GM19238 (cell line): ENCODE data around the gene OR11H6.
"Not testable (repeated sequence)": the region's sequence is repeated elsewhere in the genome, so short reads cannot be mapped to it uniquely, and the experiment has no call there.

Source experiments
- DNase-seq: peaks from one replicate; pipeline ENCODE4 v3.0.0; 2011; ENCODE audit warnings: low spot score; ENCODE audit not compliant: insufficient read length

Gene OR11H6, protein sequence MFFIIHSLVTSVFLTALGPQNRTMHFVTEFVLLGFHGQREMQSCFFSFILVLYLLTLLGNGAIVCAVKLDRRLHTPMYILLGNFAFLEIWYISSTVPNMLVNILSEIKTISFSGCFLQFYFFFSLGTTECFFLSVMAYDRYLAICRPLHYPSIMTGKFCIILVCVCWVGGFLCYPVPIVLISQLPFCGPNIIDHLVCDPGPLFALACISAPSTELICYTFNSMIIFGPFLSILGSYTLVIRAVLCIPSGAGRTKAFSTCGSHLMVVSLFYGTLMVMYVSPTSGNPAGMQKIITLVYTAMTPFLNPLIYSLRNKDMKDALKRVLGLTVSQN

DNA sequence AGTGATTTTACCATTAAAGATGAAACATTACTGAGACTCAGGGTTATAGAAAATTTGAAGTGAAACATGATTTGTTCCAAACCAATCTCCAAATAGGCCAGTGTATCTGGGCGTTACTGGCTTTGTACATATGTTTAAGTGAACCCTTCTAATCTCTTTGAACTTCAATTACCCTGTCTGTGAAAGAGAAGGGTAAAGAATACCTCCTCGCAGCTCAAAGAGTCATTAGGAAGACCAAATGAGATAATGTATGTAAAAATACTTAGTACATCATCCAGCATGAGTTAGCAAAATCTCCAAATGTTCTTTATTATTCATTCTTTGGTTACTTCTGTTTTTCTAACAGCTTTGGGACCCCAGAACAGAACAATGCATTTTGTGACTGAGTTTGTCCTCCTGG, at the start of gene OR11H6:
Gene OR11H6, plus strand, starts transcription at position 301 of the 400 bp plus-strand sequence. Its CDS starts 0 bp downstream, at position 301.
- DNase-seq: no peak

DNA sequence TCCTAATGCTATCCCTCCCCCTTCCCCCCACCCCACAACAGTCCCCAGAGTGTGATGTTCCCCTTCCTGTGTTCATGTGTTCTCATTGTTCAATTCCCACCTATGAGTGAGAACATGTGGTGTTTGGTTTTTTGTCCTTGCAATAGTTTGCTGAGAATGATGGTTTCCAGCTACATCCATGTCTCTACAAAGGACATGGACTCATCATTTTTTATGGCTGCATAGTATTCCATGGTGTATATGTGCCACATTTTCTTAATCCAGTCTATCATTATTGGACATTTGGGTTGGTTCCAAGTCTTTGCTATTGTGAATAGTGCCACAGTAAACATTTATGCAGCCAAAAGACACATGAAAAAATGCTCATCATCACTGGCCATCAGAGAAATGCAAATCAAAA, 49.3 kb upstream of the OR11H6 start:
- DNase-seq: not testable (repeated sequence)

DNA sequence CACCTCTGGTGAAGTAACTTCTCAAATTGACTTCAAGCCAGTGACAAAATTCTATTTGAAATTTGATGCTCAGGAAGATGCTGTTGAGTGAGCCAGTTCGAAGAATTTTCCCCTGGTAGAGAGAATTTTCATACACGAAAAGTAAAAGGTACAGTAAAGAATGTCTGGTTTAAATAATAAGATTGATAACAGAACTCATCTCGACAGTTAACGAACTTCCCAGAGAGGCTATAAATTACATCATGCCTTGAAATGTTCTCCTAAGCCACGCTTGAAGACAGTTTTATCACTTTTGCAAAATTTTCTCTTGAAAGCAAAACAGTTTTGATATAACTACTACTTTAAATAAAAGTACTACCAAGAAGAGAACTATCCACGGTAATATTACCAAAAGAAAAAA, 47.2 kb upstream of the OR11H6 start:
- DNase-seq: no peak

DNA sequence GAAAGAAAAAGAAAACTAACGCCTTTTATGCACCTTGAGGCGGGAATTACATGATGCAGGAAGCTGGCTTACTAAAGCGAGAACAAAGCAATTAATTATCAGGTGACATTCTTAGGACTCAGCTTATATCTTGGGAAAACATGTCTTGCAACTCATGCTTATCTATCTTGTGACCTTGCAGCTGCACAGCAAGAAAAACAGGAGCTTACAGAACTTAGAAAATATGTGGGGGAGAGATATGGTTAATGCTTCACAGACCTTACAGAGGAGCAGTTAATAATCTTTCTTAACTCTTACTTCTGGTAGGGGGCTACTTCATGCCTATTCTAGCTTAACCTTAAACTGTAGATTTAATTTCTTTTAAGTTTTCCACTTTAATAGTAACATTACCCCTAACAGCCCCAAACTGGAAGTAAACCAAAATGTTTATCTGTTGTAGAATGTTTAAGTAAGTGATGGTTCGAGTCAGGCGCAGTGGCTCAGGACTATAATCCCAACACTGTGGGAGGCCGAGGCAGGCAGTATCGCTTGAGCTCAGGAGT, 46.0 kb upstream of the OR11H6 start:
- DNase-seq: no peak

DNA sequence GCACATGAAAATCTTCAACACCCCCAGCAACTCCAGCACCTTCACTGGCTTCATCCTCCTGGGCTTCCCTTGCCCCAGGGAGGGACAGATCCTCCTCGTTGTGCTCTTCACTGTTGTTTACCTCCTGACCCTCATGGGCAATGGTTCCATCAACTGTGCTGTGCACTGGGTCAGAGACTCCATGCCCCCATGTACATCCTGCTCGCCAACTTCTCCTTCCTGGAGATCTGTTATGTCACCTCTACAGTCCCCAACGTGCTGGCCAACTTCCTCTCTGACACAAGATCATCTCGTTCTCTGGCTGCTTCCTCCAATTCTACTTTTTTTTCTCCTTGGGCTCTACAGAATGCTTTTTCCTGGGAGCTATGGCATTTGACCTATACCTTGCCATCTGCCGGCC, 44.3 kb upstream of the OR11H6 start:
- DNase-seq: no peak

DNA sequence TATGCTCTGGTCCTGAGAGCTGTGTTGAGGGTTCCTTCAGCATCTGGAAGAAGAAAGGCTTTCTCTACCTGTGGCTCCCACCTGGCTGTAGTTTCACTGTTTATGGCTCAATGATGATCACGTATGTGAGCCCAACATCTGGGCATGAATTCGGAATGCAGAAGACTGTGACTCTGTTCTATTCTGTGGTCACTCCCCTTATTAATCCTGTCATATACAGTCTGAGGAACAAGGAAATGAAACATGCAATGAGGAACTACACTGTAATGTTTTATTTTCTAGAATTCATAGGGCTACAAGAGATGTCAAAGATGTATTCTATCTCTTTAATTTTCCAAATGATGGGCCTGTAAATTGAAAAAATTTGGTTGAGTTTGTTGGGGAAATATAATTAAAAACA, 43.6 kb upstream of the OR11H6 start:
- DNase-seq: no peak

DNA sequence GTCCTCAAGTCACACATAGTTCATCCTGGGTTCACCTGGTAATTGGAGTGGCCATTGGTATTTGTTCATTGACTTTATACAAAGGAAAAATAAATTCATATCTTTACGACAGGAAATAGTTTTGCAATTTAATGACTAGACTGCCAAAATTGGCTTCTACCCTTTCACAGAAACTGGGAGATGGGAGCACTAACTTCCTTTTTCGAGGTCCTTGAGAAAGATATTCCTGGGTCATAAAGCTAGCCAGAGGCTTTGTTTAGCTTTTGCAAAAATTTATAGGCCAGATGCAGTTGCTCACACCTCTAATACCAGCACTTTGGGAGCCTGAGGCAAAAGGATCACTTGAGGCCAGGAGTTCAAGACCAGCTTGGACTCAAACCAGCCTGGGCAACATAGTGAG, 43.0 kb upstream of the OR11H6 start:
- DNase-seq: no peak

DNA sequence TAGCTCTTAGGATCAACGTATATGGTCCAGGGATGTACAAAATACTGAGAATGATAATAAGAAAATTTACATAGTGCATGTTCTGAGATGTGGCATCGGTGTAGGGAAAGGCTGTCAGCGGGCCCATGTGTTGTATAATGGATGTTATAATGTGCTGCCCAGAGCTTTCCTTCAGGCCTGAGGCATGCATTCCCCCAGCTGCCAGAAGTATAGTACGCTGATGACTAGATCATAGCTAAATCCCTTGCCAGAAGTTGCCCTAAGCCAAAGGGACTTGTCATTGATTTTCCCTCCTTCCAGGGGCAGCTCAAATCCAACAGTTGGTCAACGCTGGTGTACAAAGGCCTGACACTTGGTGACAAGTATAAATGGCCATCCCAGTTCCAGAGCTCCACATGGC, 39.3 kb upstream of the OR11H6 start:
- no peak for DNase-seq

DNA sequence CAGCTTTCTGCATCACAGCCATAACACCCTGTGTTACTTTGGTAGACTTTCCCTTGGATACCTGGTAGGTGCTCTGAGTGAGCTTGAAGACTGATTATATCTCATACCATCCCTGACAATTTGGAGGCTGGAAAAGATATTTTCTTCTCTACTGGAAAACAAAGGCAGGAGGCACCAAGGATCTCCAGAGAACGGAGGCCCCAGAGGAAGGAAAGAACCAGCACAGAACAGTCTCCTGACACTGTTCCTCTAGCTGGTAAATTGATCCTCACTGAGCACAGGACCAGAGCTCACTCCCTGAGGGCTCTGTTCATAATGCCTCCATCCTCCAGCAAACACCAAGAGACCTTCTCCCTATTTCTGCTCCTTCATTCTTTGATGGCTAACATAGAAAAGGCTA, 32.9 kb upstream of the OR11H6 start, which contains the start of gene OR11G2:
Gene OR11G2, plus strand, starts transcription at position 301 of the 400 bp plus-strand sequence. CDS start 6,542 bp downstream, outside the sequence.
- no peak for DNase-seq

DNA sequence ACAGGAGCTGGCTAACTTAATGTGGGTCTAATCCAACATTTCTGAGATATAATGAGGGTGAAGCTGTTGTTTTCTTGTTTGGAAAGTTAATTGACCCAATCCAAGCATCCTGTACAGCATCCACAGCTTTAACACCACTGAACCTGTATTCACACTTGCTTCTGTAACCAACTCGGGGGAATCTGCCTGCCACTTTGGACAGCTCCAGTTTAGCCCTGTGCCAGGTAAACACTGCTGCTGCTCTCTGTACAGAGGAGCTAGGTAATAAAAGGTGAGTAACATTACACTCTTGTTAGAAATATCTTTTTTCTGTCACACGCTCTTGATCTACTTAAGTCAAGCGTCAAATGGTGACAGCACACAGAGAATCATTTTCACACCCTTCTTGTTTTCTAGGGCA, 32.1 kb upstream of the OR11H6 start:
- DNase-seq: no peak

DNA sequence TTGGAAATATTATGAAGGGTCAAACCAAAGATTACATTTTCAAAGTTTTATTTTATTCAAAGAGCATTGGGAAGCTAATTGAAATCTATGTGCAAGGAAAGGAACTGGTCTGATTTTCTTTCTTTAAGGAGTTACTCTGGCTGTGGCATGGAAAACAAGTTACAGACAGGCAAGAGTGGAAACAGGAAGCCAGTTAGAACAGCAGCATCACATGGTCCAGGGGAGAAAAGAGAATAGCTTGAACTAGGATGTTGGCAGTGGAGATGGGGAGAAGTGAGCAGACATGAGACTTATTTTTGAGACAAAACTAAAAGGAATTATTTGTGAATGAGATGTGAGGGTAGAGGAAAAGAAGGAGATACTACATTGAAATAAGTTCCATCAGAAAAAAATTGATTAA, 29.4 kb upstream of the OR11H6 start:
- DNase-seq: no peak

DNA sequence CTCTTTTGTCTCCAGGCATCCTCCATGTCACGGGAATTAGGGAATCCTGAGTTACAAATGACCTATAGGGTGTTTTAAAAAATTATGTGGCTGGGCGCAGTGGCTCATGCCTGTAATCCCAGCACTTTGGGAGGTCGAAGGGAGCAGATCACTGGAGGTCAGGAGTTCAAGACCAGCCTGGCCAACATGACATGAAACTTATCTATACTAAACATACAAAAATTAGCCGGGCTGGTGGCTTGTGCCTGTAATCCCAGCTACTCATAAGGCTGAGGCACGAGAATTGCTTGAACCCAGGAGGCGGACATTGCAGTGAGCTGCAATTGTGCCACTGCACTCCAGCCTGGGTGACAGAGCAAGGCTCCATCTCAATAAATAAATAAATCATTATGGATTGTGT, 28.3 kb upstream of the OR11H6 start:
- not testable (repeated sequence) for DNase-seq

DNA sequence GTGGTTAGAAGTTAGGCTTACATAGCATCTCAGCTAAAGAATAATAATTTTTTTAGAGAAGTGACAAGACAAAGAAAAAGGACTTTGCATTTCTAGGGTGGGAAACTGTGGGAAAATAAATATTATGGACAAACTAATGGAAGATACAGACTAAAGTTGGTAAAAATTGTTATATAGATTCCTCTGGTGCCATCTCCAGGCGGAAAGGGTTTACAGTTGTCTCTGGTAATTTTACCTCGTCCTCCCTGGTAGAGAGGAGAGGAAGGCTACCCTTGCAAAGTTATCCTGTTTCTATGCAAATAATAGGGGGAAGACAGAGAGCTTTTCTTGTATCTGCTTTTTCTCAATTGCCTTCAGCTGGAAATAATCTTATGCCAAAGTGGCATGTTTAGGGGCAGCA, 27.6 kb upstream of the OR11H6 start:
- DNase-seq: no peak

DNA sequence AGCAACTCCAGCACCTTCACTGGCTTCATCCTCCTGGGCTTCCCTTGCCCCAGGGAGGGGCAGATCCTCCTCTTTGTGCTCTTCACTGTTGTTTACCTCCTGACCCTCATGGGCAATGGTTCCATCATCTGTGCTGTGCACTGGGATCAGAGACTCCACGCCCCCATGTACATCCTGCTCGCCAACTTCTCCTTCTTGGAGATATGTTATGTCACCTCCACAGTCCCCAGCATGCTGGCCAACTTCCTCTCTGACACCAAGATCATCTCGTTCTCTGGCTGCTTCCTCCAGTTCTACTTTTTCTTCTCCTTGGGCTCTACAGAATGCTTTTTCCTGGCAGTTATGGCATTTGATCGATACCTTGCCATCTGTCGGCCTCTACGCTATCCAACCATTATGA, 26.1 kb upstream of the OR11H6 start:
- DNase-seq: no peak

DNA sequence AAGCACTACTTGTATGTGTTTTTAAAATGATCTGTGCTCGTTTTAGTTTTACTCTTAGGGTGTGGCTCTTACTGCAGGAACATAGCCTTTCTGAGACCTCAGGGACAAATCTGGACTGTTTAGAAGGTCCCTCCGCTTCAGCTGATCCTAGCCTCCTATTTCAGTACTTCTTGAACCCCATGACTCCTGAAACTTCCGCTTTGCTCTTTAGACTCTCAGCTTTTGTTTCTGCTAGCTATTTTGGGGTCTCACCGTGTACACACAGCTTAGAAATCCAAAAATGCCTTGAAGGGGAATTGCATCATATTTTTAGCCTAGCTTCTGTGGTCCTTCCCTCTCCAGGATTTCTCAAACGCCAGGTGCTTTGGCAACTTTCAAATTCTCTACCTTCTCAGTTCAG, 24.5 kb upstream of the OR11H6 start:
- no peak for DNase-seq

DNA sequence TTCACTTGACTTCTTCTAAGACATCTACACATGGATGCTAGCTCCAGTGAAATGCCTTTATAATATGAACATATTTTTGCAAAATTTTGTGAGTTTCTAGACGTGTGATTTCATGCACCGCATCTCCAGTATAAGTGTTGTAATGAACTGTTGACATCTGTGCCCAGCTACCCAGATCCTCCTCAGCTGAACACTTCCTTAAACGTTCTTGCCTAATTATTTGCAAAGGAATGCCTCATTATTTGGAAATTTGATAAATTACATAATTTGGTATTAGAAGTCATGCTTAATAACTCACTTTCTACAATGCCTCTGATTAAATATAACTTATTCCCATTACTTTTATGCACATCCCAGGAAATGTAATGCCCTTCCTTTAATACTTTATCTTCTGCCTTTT, 18.8 kb upstream of the OR11H6 start:
- no peak for DNase-seq

DNA sequence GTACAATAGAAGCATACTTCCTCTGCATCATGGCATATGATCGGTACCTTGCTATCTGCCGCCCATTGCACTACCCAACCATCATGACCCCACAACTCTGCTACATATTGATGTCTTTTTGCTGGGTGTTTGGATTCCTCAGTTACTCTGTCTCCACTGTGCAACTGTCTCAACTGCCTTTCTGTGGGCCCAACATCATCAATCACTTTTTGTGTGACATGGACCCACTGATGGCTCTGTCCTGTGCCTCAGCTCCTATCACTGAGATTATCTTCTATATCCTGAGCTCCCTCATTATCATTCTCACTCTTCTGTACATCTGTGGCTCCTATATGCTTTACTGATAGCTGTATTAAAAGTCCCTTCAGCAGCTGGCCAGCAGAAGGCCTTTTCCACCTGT, 13.9 kb upstream of the OR11H6 start:
- no peak for DNase-seq

DNA sequence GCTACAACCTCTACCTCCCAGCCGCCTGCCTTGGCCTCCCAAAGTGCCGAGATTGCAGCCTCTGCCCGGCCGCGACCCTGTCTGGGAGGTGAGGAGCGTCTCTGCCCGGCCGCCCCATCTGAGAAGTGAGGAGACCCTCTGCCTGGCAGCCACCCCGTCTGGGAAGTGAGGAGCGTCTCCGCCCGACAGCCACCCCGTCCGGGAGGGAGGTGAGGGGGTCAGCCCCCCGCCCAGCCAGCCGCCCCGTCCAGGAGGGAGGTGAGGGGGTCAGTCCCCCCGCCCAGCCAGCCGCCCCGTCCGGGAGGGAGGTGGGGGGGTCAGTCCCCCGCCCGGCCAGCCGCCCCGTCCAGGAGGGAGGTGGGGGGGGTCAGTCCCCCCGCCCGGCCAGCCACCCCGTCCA, 11.1 kb upstream of the OR11H6 start:
- not testable (repeated sequence) for DNase-seq

DNA sequence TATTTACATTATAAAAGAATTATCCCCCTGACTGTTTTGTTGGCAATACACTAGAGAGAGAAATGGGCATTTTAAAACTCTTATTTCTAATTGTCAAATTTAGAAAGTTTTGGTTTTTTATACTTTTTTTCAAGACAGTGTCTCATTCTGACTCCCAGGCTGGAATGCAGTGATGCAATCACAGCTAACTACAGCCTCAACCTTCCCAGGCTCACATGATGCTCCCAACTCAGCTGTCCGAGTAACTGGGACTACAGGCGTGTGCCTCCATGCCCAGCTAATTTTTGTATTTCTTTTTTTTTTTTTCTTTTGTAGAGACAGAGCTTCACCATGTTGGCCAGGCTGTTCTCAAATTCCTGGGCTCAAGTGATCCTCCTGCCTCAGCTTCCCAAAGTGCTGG, 8.3 kb upstream of the OR11H6 start:
- no peak for DNase-seq

DNA sequence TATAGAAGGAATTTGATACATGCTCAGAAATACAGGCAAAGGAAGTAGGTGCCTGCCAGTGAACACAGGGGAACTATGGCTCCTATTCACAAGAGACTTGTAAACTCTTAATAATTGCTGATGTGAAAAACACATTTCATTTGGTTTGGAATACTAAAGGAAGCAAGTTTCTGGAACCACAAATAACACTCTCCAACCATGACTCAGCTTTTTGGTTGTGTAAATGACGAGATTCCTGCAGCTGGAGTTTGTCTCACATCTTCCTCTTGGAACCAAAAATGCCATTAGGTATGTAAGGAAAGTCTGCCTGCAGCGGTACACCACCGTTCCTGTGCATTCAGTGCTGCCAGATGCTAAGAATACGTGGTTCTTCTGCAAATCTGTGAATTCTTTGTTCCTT, 4.5 kb upstream of the OR11H6 start:
- no peak for DNase-seq

DNA sequence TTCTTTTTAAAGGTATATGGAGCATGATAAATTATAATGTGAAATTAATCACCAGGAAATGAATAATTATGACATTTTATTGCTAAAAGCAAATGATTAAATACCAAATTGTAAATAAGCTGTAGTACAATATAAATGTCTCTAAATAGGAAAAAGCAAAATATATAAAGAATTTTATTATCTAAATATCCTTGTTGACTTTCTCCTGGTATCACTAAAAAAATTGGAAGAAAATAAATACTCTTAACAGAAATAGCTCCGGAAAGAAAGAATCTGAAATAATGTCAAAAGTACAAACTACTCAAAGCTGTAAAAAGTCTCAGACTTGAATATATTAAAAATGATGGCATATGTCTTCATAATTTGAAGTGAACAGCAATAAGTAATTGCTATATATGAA, 5.2 kb downstream of the OR11H6 start, which contains the start of gene OR11H7:
Gene OR11H7, plus strand, starts transcription at position 301 of the 400 bp plus-strand sequence.
- DNase-seq: no peak

DNA sequence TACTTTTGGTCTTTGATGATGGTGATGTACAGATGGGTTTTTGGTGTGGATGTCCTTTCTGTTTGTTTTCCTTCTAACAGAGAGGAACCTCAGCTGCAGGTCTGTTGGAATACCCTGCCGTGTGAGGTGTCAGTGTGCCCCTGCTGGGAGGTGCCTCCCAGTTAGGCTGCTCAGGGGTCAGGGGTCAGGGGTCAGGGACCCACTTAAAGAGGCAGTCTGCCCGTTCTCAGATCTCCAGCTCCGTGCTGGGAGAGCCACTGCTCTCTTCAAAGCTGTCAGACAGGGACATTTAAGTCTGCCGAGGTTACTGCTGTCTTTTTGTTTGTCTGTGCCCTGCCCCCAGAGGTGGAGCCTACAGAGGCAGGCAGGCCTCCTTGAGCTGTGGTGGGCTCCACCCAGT, 11.9 kb downstream of the OR11H6 start:
- not testable (repeated sequence) for DNase-seq

DNA sequence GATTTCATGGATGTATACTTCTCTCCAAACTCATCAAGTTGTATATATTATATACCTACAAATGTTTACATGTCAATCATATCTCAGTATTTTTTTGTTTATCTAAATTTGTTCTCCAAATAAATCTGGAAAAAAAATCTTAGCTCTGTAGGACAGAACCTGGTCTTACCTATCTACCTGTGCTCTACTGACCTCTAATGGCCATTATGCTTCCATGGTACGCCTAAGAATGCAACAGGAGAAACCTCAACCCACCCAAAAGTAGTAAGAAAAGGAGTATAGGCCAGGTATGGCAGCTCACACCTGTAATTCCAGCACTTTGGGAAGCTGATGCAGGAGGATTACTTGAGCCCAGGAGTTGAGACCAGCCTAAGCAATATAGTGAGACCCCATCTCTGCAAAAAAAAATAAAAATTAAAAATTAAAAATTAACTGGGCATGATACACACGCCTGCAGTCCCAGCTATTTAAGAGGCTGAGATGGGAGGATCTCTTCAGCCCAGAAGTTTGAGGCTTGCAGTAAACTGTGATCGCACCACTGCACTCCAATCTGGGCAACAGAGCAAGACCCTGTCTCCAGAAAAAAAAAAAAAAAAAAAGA, 24.2 kb downstream of the OR11H6 start:
- no peak for DNase-seq
